DOHH2 (cell line): ENCODE measurements around the gene RGS13.

Experiments
- EZH2phosphoT487 ChIP-seq: fragments of 200-600 bp; sonication (generic); IDR thresholded peaks from 2 replicates; pipeline ENCODE4 v1.6.1; 2017; ENCODE audit warnings: borderline replicate concordance, mild to moderate bottlenecking, antibody characterized with exemption, low read length, moderate library complexity, mixed read lengths
- TF ChIP-seq, protein P1 (sequence below): fragments of 200-600 bp; sonication (generic); IDR thresholded peaks from one replicate; pipeline ENCODE4 v1.5.1; 2014; ENCODE audit warnings: antibody characterized with exemption, mild to moderate bottlenecking, low read depth, low read length; ENCODE audit not compliant: poor library complexity, severe bottlenecking

DNA sequence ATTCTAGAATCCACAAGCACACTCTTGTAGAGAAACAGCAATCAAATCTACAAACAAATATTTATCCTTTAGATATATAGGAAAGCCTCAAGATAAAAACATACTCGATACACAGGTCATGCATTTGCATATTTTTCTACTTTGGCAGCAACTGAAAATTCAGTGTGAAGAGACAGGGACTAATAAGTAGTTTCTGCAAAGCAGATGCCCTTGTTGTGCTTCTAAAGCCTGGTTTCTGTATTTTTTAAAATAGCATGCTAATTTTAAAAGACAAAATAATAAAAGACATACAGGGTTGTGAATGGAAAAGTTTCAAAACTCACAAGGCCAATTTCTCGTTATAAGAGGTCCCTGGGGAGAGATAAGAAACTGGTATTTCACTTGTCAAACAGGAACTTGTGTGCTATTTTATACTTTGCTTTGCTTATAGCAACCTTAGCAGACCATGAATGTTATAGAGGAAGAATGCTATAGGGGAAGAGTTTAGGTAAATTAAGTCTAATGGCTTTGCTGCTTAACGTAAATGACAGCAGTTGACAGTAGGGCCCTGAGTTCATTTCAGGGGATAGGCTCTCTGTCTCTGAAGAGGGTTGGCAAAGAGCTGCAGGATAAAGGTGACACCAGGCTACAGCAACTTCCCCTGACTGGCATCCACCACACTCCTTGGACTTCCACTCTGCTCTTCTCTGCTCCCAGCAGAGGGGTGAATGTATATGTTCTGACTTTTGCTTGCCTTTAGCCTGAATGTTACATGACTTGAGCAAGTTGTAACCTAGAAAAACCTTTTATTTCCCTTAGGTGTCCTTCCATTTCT, 9.4 kb upstream of the RGS13 start:
- TF ChIP-seq, protein P1, sequence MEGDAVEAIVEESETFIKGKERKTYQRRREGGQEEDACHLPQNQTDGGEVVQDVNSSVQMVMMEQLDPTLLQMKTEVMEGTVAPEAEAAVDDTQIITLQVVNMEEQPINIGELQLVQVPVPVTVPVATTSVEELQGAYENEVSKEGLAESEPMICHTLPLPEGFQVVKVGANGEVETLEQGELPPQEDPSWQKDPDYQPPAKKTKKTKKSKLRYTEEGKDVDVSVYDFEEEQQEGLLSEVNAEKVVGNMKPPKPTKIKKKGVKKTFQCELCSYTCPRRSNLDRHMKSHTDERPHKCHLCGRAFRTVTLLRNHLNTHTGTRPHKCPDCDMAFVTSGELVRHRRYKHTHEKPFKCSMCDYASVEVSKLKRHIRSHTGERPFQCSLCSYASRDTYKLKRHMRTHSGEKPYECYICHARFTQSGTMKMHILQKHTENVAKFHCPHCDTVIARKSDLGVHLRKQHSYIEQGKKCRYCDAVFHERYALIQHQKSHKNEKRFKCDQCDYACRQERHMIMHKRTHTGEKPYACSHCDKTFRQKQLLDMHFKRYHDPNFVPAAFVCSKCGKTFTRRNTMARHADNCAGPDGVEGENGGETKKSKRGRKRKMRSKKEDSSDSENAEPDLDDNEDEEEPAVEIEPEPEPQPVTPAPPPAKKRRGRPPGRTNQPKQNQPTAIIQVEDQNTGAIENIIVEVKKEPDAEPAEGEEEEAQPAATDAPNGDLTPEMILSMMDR, result no peak
- TF ChIP-seq EZH2phosphoT487, result no peak
